ENCODE results near the gene HIP1R.
"Not testable (repeated sequence)": the region's sequence is repeated elsewhere in the genome, so short reads cannot be mapped to it uniquely, and the experiment has no call there.

HIP1R gene

DNA sequence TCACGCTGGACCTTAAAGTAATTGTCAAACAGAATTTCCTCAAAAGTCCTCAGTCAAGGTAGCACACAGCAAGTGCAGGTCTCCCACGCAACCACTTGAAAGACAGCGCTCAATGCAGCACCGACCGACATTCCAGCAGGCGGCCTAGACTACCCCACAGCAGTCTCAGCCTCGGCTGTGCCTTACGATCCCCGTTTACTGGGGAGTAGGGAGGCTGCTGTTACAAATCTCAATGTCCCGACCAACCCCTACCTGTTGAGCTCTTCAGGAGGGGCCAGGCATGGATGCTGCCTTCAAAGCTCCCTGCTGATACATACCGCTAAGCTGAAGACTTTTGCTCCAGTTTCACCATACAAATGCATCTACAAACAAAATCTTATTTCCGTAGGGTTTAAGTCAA is 38.8 kb downstream of the HIP1R start:
- no peak overlapping the region for H3K4me3 ChIP-seq (ENCODE audit: low read depth, low read length)
- TF ChIP-seq, protein P1, sequence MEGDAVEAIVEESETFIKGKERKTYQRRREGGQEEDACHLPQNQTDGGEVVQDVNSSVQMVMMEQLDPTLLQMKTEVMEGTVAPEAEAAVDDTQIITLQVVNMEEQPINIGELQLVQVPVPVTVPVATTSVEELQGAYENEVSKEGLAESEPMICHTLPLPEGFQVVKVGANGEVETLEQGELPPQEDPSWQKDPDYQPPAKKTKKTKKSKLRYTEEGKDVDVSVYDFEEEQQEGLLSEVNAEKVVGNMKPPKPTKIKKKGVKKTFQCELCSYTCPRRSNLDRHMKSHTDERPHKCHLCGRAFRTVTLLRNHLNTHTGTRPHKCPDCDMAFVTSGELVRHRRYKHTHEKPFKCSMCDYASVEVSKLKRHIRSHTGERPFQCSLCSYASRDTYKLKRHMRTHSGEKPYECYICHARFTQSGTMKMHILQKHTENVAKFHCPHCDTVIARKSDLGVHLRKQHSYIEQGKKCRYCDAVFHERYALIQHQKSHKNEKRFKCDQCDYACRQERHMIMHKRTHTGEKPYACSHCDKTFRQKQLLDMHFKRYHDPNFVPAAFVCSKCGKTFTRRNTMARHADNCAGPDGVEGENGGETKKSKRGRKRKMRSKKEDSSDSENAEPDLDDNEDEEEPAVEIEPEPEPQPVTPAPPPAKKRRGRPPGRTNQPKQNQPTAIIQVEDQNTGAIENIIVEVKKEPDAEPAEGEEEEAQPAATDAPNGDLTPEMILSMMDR (IDR thresholded peaks at IDR 0.05; ENCODE audit: low read depth, low read length), result no peak
- no peak for DNase-seq (ENCODE audit: low read depth)

DNA sequence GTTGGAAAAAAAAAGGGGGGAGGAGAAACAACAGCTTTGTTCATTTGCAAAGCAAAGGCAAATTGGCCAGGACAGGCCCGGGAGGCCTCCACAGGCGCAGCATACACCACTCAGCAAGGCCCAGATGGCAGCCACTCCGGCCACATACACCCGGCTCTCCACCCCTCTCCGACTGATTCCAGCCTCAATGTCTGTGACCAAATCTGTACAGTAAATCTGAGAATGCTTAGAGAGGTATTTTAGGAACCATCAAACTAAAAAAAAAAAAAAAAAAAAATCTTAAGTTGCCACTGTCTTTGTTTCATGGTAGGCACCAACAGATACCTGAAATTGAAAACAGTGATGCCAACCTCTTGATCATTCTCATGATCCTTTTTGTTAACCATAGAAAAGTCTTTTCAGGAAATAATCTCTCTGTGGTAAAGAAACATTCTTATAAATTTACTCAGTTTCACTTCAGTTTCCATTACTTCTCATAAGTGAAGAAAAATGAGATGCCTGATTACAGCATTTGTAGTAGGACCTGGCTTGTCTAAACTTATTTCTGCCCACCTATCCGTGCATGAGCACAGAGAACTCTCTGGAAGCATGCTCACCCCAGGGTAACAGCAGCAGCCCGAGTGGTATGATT is 40.4 kb downstream of the HIP1R start:
- DNase-seq (ENCODE audit: low read depth), result no peak
- no peak overlapping the region for H3K4me3 ChIP-seq (ENCODE audit: low read depth, low read length)
- TF ChIP-seq MYC (IDR thresholded peaks at IDR 0.05; ENCODE audit: low read depth, low read length) (no peak), POLR2A (IDR thresholded peaks at IDR 0.05; ENCODE audit: extremely low read depth, insufficient read length) (no peak)

- H3K4me3 ChIP-seq (ENCODE audit: low read depth, low read length); DNase-seq (ENCODE audit: low read depth): not testable (repeated sequence)
Observed at GRCh38 chr12:122876281-122876680, 41.0 kb downstream of the HIP1R start.

GRCh38 chr12:122876731-122877130 is 41.5 kb downstream of the HIP1R start:
- no peak for TF ChIP-seq MAX (IDR thresholded peaks at IDR 0.05; ENCODE audit: low read depth, low read length)
- TF ChIP-seq, protein P1 (IDR thresholded peaks at IDR 0.05; ENCODE audit: low read depth, low read length), result no peak
- no peak for TF ChIP-seq MYC (IDR thresholded peaks at IDR 0.05; ENCODE audit: low read depth, low read length)
- no peak for TF ChIP-seq POLR2A (IDR thresholded peaks at IDR 0.05; ENCODE audit: extremely low read depth, insufficient read length)
- no peak for DNase-seq (ENCODE audit: low read depth)
- H3K4me3 ChIP-seq (ENCODE audit: low read depth, low read length), result no peak overlapping the region

GRCh38 chr12:122878780-122879612 is 43.7 kb downstream of the HIP1R start:
- H3K4me3 ChIP-seq (ENCODE audit: low read depth, low read length), result no peak overlapping the region
- no peak for DNase-seq (ENCODE audit: low read depth)
- TF ChIP-seq POLR2A (IDR thresholded peaks at IDR 0.05; ENCODE audit: extremely low read depth, insufficient read length) (no peak), MAX (IDR thresholded peaks at IDR 0.05; ENCODE audit: low read depth, low read length) (no peak), MYC (IDR thresholded peaks at IDR 0.05; ENCODE audit: low read depth, low read length) (no peak)
- TF ChIP-seq, protein P1 (IDR thresholded peaks at IDR 0.05; ENCODE audit: low read depth, low read length), result no peak

- TF ChIP-seq, protein P1 (IDR thresholded peaks at IDR 0.05; ENCODE audit: low read depth, low read length), result no peak
- no peak for TF ChIP-seq POLR2A (IDR thresholded peaks at IDR 0.05; ENCODE audit: extremely low read depth, insufficient read length)
- no peak for TF ChIP-seq MYC (IDR thresholded peaks at IDR 0.05; ENCODE audit: low read depth, low read length)
- TF ChIP-seq MAX (IDR thresholded peaks at IDR 0.05; ENCODE audit: low read depth, low read length), result no peak
- no peak overlapping the region for H3K4me3 ChIP-seq (ENCODE audit: low read depth, low read length)
- DNase-seq (ENCODE audit: low read depth), result no peak
Observed at GRCh38 chr12:122880155-122880667, 45.0 kb downstream of the HIP1R start.

DNA sequence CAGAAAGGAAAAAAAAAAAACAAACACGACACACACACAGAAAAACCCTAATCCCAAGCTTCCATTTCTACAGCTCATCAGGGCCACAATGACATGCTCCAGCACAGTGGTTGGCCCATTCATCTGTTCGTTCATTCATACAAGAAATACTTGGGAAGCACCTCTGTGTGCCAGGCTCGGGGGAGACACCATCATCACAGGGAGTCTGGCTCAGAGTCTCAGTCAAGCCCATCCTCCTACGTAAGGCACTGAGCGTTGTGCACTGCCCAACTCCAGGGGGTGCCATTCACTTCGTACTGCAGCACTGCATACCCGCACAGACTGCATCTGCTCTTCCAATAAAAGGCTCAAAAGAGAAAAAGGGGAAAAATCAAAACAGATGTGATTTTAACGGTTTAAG is 45.4 kb downstream of the HIP1R start:
- peak; percentile 62 for DNase-seq (ENCODE audit: low read depth)
- no peak overlapping the region for H3K4me3 ChIP-seq (ENCODE audit: low read depth, low read length)
- TF ChIP-seq, protein P1 (IDR thresholded peaks at IDR 0.05; ENCODE audit: low read depth, low read length), result peak; percentile 60
- no peak for TF ChIP-seq MYC (IDR thresholded peaks at IDR 0.05; ENCODE audit: low read depth, low read length)
- no peak for TF ChIP-seq POLR2A (IDR thresholded peaks at IDR 0.05; ENCODE audit: extremely low read depth, insufficient read length)
- no peak for TF ChIP-seq MAX (IDR thresholded peaks at IDR 0.05; ENCODE audit: low read depth, low read length)
